Measurements from ENCODE around the gene CCL17. TPM values are rescaled to one million over a fixed set of nuclear protein-coding genes. Genes with fewer than 3 reads are reported as not detected.

The CCL17 gene
- total and polyA plus RNA-seq, 8 donors, result 1.1 TPM; not detected in 7

- FAIRE-seq (no peak), DNase-seq (no peak), ATAC-seq (no peak)
- no peak overlapping the region for H3K4me3 ChIP-seq
- intact Hi-C loops (cut with DNase I), result no loop called here
- H3K27ac ChIP-seq, result no peak overlapping the region
- peaks cover 0 to 7% (median 7%) of the 10 kb centered on the region in 3 donors for H3K4me1 ChIP-seq
- H3K27me3 ChIP-seq, result no peaks in the 10 kb centered on the region
- H3K36me3 ChIP-seq, result no peaks in the 10 kb centered on the region
- WGBS, 2 donors, result 83 to 94% methylated on average over 7 of the region's 7 CpGs
- TF ChIP-seq, protein P1, sequence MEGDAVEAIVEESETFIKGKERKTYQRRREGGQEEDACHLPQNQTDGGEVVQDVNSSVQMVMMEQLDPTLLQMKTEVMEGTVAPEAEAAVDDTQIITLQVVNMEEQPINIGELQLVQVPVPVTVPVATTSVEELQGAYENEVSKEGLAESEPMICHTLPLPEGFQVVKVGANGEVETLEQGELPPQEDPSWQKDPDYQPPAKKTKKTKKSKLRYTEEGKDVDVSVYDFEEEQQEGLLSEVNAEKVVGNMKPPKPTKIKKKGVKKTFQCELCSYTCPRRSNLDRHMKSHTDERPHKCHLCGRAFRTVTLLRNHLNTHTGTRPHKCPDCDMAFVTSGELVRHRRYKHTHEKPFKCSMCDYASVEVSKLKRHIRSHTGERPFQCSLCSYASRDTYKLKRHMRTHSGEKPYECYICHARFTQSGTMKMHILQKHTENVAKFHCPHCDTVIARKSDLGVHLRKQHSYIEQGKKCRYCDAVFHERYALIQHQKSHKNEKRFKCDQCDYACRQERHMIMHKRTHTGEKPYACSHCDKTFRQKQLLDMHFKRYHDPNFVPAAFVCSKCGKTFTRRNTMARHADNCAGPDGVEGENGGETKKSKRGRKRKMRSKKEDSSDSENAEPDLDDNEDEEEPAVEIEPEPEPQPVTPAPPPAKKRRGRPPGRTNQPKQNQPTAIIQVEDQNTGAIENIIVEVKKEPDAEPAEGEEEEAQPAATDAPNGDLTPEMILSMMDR (IDR thresholded peaks at IDR 0.05), result no peak
- H3K9me3 ChIP-seq, result no peaks in the 10 kb centered on the region
Measured at GRCh38 chr16:57358086-57358420, 46.5 kb upstream of the CCL17 start.

DNA sequence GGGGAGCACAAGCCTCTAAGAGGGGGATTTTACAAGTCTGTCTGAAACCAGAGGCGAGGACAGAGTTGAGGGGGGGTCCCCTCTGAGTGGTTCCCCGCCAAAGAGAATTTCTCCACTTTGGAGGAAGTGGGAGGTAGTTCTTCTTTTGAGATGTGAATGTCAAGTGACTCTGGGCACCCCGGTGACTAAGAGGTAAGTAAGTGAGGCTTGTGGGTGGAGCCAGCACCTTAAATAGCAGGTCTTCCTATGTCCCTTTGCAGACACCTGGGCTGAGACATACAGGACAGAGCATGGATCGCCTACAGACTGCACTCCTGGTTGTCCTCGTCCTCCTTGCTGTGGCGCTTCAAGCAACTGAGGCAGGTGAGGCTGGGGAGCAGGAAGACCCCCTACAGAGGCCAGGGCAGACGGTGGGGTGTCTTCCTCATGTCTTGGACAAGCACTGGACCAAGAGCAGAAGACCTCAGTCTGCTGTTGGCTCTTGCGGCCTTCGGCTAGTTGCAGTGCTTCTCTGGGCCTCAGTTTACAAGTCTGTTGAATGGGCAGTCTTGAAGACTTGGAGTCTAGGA, 46.0 kb upstream of the CCL17 start, which contains the start of gene CCL22:
CCL22 (plus strand) TSS at position 257 of the 569 bp plus-strand sequence; CDS start at position 291, 34 bp downstream.
- Histone ChIP-seq H3K4me1 (peaks cover 0 to 7% (median 7%) of the 10 kb centered on the region in 3 donors), H3K27me3 (no peaks in the 10 kb centered on the region), H3K4me3 (no peak within 1 kb of the TSS), H3K9me3 (no peaks in the 10 kb centered on the region), H3K36me3 (no peaks in the 10 kb centered on the region), H3K27ac (no peak within 1 kb of the TSS)
- FAIRE-seq (no peak), ATAC-seq (no peak), DNase-seq (no peak)
- 86 to 93% methylated on average over 9 of the region's 9 CpGs for WGBS, 2 donors
- TF ChIP-seq, protein P1 (IDR thresholded peaks at IDR 0.05), result no peak
- intact Hi-C loops (cut with DNase I), result no loop called here

- Histone ChIP-seq H3K4me3 (no peak overlapping the region), H3K9me3 (no peaks in the 10 kb centered on the region), H3K36me3 (no peaks in the 10 kb centered on the region), H3K27ac (no peak overlapping the region), H3K27me3 (no peaks in the 10 kb centered on the region), H3K4me1 (peaks cover 0 to 7% (median 7%) of the 10 kb centered on the region in 3 donors)
- FAIRE-seq, result no peak
- ATAC-seq, result no peak
- DNase-seq, result peak in 1 of 6 donors; percentile 55
- TF ChIP-seq, protein P1 (IDR thresholded peaks at IDR 0.05), result no peak
- intact Hi-C loops (cut with DNase I), result no loop called here
- 92% methylated on average over 16 of the region's 16 CpGs for WGBS, 2 donors
Measured at GRCh38 chr16:57360321-57360935, 44.1 kb upstream of the CCL17 start.

GRCh38 chr16:57361404-57361803, 43.2 kb upstream of the CCL17 start:
- TF ChIP-seq, protein P1 (IDR thresholded peaks at IDR 0.05), result no peak
- Histone ChIP-seq H3K36me3 (no peaks in the 10 kb centered on the region), H3K27ac (peak overlapping the region in 2 of 4 donors; percentile 44 to 50), H3K9me3 (no peaks in the 10 kb centered on the region), H3K4me1 (peaks cover 0 to 7% (median 7%) of the 10 kb centered on the region in 3 donors), H3K4me3 (no peak overlapping the region), H3K27me3 (no peaks in the 10 kb centered on the region)
- ATAC-seq (peak; percentile 52 to 85 (median 67)), FAIRE-seq (no peak), DNase-seq (peak in 5 of 6 donors; percentile 31 to 65 (median 50))
- 11 to 15% methylated on average over 4 of the region's 4 CpGs for WGBS, 2 donors
- intact Hi-C loops (cut with DNase I), result no loop called here

- Histone ChIP-seq H3K4me1 (peaks cover 0 to 7% (median 7%) of the 10 kb centered on the region in 3 donors), H3K36me3 (no peaks in the 10 kb centered on the region), H3K27me3 (no peaks in the 10 kb centered on the region), H3K27ac (no peak overlapping the region), H3K4me3 (no peak overlapping the region), H3K9me3 (no peaks in the 10 kb centered on the region)
- TF ChIP-seq, protein P1 (IDR thresholded peaks at IDR 0.05), result no peak
- DNase-seq, result peak in 1 of 6 donors; percentile 6
- peak in 2 of 4 donors; percentile 26 to 65 for ATAC-seq
- intact Hi-C loops (cut with DNase I), result no loop called here
- 97% methylated on average over 3 of the region's 3 CpGs for WGBS, 2 donors
- FAIRE-seq, result no peak
Measured at GRCh38 chr16:57364143-57364542, 40.4 kb upstream of the CCL17 start.

Data from pancreas (tissue), 10 donors.